ENCODE data around the gene CNTNAP2.

Gene CNTNAP2

DNA sequence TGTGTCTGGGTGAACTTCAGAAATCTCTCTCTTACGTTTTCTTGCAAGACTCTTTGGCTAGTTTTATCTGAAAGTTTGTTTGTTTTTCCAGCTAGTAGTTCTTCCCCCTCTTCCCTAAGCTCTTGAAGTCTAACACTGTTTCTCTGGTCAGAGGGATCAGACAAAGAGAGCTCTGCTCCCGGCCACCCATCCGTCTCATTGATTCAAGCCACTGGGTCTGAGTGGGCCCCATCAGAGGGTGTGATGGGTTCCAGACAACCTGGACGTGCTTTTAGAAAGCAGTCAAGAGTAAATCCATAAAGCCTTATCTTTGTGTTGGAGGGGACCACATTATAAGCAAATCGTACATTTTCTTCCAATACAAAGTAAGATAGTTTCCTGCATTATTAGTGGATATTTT is 2231.4 kb downstream of the CNTNAP2 start:
- TF ChIP-seq, protein P1, sequence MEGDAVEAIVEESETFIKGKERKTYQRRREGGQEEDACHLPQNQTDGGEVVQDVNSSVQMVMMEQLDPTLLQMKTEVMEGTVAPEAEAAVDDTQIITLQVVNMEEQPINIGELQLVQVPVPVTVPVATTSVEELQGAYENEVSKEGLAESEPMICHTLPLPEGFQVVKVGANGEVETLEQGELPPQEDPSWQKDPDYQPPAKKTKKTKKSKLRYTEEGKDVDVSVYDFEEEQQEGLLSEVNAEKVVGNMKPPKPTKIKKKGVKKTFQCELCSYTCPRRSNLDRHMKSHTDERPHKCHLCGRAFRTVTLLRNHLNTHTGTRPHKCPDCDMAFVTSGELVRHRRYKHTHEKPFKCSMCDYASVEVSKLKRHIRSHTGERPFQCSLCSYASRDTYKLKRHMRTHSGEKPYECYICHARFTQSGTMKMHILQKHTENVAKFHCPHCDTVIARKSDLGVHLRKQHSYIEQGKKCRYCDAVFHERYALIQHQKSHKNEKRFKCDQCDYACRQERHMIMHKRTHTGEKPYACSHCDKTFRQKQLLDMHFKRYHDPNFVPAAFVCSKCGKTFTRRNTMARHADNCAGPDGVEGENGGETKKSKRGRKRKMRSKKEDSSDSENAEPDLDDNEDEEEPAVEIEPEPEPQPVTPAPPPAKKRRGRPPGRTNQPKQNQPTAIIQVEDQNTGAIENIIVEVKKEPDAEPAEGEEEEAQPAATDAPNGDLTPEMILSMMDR (IDR thresholded peaks at IDR 0.05; ENCODE audit: low read depth, low read length), result no peak
- no peak overlapping the region for H3K4me3 ChIP-seq (ENCODE audit: low read depth, low read length)
- in situ Hi-C loops (cut with HindIII; ENCODE audit: low sequenced_read_pairs), result no loop called here
- no peak for DNase-seq (ENCODE audit: low read depth, low spot score)

DNA sequence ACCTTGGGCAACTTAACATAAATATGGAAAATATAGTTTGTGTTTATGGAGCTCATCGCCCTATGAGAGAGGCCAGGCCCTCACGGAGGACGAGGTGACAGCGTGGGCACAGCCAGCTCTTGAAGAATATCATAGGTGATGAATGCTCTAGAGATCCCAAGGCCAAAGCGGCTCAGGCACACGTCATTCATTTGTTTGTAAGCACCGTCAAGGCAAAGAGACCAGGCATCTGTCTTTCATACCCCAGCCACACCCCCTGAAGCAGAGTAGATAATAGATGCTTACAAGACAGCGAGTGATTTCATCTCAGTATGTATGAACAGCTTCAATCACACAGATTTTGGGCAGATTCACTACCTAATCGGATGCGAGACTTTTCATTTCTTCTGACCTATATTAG is 2231.9 kb downstream of the CNTNAP2 start:
- H3K4me3 ChIP-seq (ENCODE audit: low read depth, low read length), result no peak overlapping the region
- in situ Hi-C loops (cut with HindIII; ENCODE audit: low sequenced_read_pairs), result no loop called here
- TF ChIP-seq, protein P1 (IDR thresholded peaks at IDR 0.05; ENCODE audit: low read depth, low read length), result no peak
- no peak for DNase-seq (ENCODE audit: low read depth, low spot score)

DNA sequence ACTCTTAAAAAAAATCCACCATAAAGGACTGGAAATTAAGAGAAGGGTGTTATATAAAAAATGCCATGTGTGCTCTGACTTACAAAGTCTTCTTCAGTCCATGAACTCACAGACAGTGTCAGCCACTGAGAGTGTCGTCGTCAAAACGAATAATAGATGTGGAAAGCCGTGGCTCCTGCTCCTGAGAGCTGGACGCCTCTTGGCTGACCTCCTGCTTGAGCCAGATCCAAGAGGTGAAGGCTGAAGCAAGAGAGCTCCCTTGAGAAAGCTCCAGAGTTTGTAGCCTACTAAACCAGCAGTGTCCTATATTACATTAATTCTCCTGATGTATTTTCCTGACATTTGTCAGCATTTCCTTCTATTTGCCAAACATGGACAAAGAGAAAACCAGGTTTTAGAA is 2239.7 kb downstream of the CNTNAP2 start:
- no peak overlapping the region for H3K4me3 ChIP-seq (ENCODE audit: low read depth, low read length)
- DNase-seq (ENCODE audit: low read depth, low spot score), result no peak
- in situ Hi-C loops (cut with HindIII; ENCODE audit: low sequenced_read_pairs), result no loop called here
- TF ChIP-seq, protein P1 (IDR thresholded peaks at IDR 0.05; ENCODE audit: low read depth, low read length), result no peak

DNA sequence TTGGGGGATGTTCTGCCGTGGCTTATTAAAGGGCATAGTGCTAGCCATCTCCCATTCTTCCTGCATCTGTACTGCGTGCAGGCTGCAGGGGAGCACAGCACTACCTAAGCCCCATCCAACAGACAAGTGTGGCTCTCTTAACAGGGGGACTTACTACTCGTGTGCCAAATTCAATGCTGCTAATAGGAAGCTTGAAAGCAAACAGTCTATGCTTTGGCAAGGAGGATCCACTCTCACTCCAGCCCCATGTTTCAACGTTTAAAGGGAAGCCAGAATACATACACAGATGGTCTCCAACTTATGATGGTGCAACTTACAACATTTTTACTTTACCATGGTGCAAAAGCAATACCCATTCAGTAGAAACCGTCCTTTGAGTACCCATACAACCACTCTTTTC is 2245.9 kb downstream of the CNTNAP2 start:
- no peak for DNase-seq (ENCODE audit: low read depth, low spot score)
- H3K4me3 ChIP-seq (ENCODE audit: low read depth, low read length), result no peak overlapping the region
- in situ Hi-C loops (cut with HindIII; ENCODE audit: low sequenced_read_pairs), result no loop called here
- TF ChIP-seq, protein P1 (IDR thresholded peaks at IDR 0.05; ENCODE audit: low read depth, low read length), result no peak

DNA sequence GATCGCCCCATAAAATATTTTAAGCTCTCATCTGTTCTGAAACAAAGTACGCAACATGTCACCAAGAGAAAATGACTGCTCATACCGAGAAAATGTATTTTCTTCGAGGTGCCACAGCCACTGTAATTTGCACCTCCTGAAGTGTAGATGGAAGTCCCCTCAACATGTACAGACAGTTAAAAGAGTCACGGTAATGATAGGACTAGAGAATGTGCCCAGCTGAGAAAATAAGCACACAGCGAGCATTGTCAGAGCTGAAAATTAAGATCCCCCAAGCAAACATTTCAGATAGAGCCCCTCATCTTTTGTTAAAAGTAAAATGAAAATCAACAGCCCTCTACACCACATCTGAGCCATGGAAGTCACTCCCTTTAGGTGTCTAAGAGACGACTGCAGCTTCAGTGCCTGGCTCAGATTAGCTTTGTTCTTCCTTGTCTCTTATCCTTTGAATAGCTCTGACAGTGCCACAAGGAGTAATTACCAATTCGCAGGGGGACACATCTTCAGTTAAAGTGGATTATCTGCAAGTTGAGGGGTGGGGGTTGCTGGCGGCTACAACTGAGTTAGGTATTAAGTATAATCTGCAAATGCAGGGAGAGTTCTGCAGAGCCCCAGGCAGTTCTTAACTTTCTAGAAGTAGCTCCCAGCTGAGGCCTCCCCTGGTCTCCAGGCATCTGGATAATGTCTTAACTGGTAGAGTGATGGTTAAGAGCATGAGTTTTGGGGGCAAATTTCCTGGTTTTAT is 2251.3 kb downstream of the CNTNAP2 start:
- no peak for DNase-seq (ENCODE audit: low read depth, low spot score)
- H3K4me3 ChIP-seq (ENCODE audit: low read depth, low read length), result no peak overlapping the region
- TF ChIP-seq, protein P1 (IDR thresholded peaks at IDR 0.05; ENCODE audit: low read depth, low read length), result no peak
- in situ Hi-C loops (cut with HindIII; ENCODE audit: low sequenced_read_pairs), result no loop called here

DNA sequence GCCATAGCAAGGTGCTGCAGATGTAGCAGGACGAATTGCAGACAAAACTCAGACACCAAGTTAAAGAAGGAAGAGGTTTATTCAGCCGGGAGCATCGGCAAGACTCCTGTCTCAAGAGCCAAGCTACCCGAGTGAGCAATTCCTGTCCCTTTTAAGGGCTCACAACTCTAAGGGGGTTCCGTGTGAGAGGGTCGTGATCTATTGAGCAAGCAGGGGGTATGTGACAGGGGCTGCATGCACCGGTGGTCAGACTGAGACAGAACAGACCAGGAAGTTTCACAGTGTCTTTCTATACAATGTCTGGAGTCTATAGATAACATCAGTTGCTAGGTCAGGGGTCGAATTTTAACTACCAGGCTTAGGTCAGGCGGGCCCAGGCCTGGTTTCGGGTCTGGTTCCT is 2252.0 kb downstream of the CNTNAP2 start:
- in situ Hi-C loops (cut with HindIII; ENCODE audit: low sequenced_read_pairs), result no loop called here
- DNase-seq (ENCODE audit: low read depth, low spot score), result no peak
- TF ChIP-seq, protein P1 (IDR thresholded peaks at IDR 0.05; ENCODE audit: low read depth, low read length), result no peak
- H3K4me3 ChIP-seq (ENCODE audit: low read depth, low read length), result no peak overlapping the region

All from astrocyte of the spinal cord (primary cell).